ENCODE data around the gene HTR2A. TPM values are rescaled to one million over a fixed set of nuclear protein-coding genes. Genes with fewer than 3 reads are reported as not detected.
A peak's percentile ranks its signal among the peaks of the same experiment; 100 is the strongest.

HTR2A gene
- polyA plus RNA-seq, 1 of the 3 experiments (the other 2 are of a cell fraction), result 0.33 TPM

GRCh38 chr13:46797501-46798237 lies 99.2 kb downstream of the HTR2A start:
- Histone ChIP-seq H3K9ac (peak overlapping the region; percentile 92; the same call in 1 of the 2 replicates), H3K27ac (ENCODE audit: low read depth in 2 of 2, low read length in 1 of 2) (peak overlapping the region; percentile 82 to 83), H2AFZ (ENCODE audit: low read depth) (peak overlapping the region; percentile 91), H3K79me2 (ENCODE audit: insufficient read depth) (peaks cover 41% of the 10 kb centered on the region), H3K27me3 (ENCODE audit: insufficient read depth) (no peaks in the 10 kb centered on the region), H3K9me2 (no peaks in the 10 kb centered on the region), H3K4me3 (ENCODE audit: low read depth in 2 of 2, low read length in 1 of 2) (peak overlapping the region; percentile 79 to 91), H3K4me2 (peak overlapping the region; percentile 91), H3K9me3 (no peaks in the 10 kb centered on the region), H3K36me3 (replicated peaks in 1 of 2; ENCODE audit: control insufficient read depth in 1 of 2, insufficient read depth in 2 of 2, low read length in 1 of 2) (peaks cover 2 to 10% of the 10 kb centered on the region in 2 experiments), H3K4me1 (ENCODE audit: control insufficient read depth in 1 of 2, insufficient read depth in 2 of 2, low read depth in 1 of 2, low read length in 1 of 2) (peaks cover 10 to 17% of the 10 kb centered on the region in 2 experiments; a peak in 3 of 4 replicates), H3F3A (replicated peaks; ENCODE audit: insufficient read depth) (no peaks in the 10 kb centered on the region), H4K20me1 (ENCODE audit: insufficient read depth) (no peaks in the 10 kb centered on the region)
- no peak for TF ChIP-seq ELF1 (IDR thresholded peaks at IDR 0.05)
- TF ChIP-seq POLR2AphosphoS5 (IDR thresholded peaks at IDR 0.05; ENCODE audit: low read depth, low read length), result no peak
- no peak for TF ChIP-seq FOXM1 (IDR thresholded peaks at IDR 0.05; ENCODE audit: low read depth)
- TF ChIP-seq YY1 (IDR thresholded peaks at IDR 0.05; ENCODE audit: low read depth), result no peak
- TF ChIP-seq, protein P1, sequence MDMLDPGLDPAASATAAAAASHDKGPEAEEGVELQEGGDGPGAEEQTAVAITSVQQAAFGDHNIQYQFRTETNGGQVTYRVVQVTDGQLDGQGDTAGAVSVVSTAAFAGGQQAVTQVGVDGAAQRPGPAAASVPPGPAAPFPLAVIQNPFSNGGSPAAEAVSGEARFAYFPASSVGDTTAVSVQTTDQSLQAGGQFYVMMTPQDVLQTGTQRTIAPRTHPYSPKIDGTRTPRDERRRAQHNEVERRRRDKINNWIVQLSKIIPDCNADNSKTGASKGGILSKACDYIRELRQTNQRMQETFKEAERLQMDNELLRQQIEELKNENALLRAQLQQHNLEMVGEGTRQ (IDR thresholded peaks at IDR 0.05; ENCODE audit: borderline replicate concordance, low read depth, low read length), result no peak
- no peak for TF ChIP-seq TEAD4 (IDR thresholded peaks at IDR 0.05; ENCODE audit: borderline replicate concordance, insufficient read depth)
- TF ChIP-seq, protein P2, sequence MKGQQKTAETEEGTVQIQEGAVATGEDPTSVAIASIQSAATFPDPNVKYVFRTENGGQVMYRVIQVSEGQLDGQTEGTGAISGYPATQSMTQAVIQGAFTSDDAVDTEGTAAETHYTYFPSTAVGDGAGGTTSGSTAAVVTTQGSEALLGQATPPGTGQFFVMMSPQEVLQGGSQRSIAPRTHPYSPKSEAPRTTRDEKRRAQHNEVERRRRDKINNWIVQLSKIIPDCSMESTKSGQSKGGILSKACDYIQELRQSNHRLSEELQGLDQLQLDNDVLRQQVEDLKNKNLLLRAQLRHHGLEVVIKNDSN (IDR thresholded peaks at IDR 0.05; ENCODE audit: borderline replicate concordance, low read depth), result no peak
- TF ChIP-seq MEF2A (IDR thresholded peaks at IDR 0.05; ENCODE audit: borderline replicate concordance, low read depth), result no peak
- TF ChIP-seq CTCF (IDR thresholded peaks at IDR 0.05), result no peak
- POLR2A ChIA-PET, result no interaction called here
- DNase-seq, result no peak
- CTCF ChIA-PET, result interaction anchor here (1.2 to 1.3 kb wide), 2 partner anchors 18 to 76 kb away, joined by 3 read pairs; no protein-coding TSS in a partner anchor
- 76% methylated on average over 6 of the region's 9 CpGs for WGBS (ENCODE audit: low lambda C conversion rate)

DNA sequence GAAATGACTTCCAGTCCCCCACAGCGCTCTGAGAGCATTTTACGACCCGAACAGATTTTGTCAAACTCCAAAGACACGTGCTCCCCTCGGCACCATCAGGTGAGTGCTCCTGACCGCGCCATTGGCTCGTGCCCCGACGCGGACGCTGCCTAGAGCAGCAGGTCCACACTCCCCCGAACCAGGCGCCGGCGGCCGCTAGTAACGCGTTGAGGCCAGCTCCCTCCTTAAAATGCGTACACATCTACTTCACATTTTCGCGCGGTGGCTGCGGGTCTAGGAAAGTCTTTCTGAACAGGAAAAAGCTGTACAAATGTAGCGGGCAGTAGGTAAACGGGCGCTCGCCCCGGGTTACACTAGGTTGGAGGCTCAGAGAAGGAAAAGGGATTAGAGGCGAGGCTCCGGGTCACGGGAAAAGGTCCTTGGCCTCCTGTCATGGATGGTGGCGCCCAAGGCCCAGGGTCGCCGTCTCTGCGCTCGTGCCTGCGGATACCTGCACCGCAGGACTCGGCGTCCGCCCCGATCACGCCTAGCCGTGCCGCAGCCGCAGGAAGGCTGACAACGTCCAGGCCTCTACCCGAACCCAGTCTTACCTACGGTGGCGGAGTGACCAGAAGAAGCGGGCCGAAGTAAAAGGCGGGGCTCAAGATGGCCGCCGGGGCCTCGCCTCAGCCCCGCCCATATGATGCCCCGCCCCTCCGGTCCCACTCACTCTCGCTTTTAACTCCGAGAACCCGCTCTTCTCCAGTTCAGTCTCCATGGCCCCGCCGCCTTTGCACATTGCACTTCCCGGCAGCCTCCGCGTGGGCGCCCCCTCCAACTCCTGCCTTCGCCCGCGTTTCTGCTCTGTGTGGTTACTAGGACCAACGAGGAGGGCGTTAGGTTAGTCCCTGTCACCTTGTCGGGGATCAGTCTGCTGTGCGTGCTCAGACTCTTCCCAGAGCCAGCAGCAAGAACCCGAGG lies 100.1 kb downstream of the HTR2A start, which contains the start of gene ESD:
Gene ESD (minus strand): TSS at position 647 of the 960 bp plus-strand sequence. CDS start 5,748 bp downstream, outside the sequence.
- Histone ChIP-seq H3K27ac (ENCODE audit: low read depth in 2 of 2, low read length in 1 of 2) (peak within 1 kb of the TSS; percentile 82 to 92), H3K79me2 (ENCODE audit: insufficient read depth) (peaks cover 41% of the 10 kb centered on the region), H3K4me2 (peak within 1 kb of the TSS; percentile 91), H4K20me1 (ENCODE audit: insufficient read depth) (no peaks in the 10 kb centered on the region), H2AFZ (ENCODE audit: low read depth) (peak within 1 kb of the TSS; percentile 91), H3K9me2 (no peaks in the 10 kb centered on the region), H3F3A (replicated peaks; ENCODE audit: insufficient read depth) (no peaks in the 10 kb centered on the region), H3K4me3 (ENCODE audit: low read depth in 2 of 2, low read length in 1 of 2) (peak within 1 kb of the TSS; percentile 79 to 91), H3K9me3 (no peaks in the 10 kb centered on the region), H3K36me3 (replicated peaks in 1 of 2; ENCODE audit: control insufficient read depth in 1 of 2, insufficient read depth in 2 of 2, low read length in 1 of 2) (peaks cover 8 to 14% of the 10 kb centered on the region in 2 experiments), H3K27me3 (ENCODE audit: insufficient read depth) (no peaks in the 10 kb centered on the region), H3K4me1 (ENCODE audit: control insufficient read depth in 1 of 2, insufficient read depth in 2 of 2, low read depth in 1 of 2, low read length in 1 of 2) (peaks cover 10 to 17% of the 10 kb centered on the region in 2 experiments; a peak in 3 of 4 replicates), H3K9ac (peak within 1 kb of the TSS; percentile 92)
- ChIA-PET CTCF (interaction anchor here (1.3 kb wide), 1 partner anchor 19 kb away, joined by 3 read pairs; no protein-coding TSS in a partner anchor), POLR2A (no interaction called here)
- WGBS (ENCODE audit: low lambda C conversion rate), result 6% methylated on average over 51 of the region's 77 CpGs
- DNase-seq, result peak; percentile 94
- TF ChIP-seq PBX3 (IDR thresholded peaks at IDR 0.05) (no peak), NRF1 (IDR thresholded peaks at IDR 0.05; ENCODE audit: low read depth, low read length) (no peak), FOSL2 (IDR thresholded peaks at IDR 0.05; ENCODE audit: borderline replicate concordance, low read depth) (no peak), YY1 (IDR thresholded peaks at IDR 0.05; ENCODE audit: low read depth) (peak; percentile 93), MAX (IDR thresholded peaks at IDR 0.05; ENCODE audit: low read depth) (peak; percentile 93), NFIC (IDR thresholded peaks at IDR 0.05; ENCODE audit: borderline replicate concordance) (no peak)
- TF ChIP-seq, protein P3, sequence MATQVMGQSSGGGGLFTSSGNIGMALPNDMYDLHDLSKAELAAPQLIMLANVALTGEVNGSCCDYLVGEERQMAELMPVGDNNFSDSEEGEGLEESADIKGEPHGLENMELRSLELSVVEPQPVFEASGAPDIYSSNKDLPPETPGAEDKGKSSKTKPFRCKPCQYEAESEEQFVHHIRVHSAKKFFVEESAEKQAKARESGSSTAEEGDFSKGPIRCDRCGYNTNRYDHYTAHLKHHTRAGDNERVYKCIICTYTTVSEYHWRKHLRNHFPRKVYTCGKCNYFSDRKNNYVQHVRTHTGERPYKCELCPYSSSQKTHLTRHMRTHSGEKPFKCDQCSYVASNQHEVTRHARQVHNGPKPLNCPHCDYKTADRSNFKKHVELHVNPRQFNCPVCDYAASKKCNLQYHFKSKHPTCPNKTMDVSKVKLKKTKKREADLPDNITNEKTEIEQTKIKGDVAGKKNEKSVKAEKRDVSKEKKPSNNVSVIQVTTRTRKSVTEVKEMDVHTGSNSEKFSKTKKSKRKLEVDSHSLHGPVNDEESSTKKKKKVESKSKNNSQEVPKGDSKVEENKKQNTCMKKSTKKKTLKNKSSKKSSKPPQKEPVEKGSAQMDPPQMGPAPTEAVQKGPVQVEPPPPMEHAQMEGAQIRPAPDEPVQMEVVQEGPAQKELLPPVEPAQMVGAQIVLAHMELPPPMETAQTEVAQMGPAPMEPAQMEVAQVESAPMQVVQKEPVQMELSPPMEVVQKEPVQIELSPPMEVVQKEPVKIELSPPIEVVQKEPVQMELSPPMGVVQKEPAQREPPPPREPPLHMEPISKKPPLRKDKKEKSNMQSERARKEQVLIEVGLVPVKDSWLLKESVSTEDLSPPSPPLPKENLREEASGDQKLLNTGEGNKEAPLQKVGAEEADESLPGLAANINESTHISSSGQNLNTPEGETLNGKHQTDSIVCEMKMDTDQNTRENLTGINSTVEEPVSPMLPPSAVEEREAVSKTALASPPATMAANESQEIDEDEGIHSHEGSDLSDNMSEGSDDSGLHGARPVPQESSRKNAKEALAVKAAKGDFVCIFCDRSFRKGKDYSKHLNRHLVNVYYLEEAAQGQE (IDR thresholded peaks at IDR 0.05; ENCODE audit: low read depth, low read length), result 0 out of 2 replicates have a peak, but pooled peaks have one; percentile 11
